HCT116 (cell line): ENCODE results near the gene PIP4K2A.

Experiments used
- ELF1 ChIP-seq: IDR thresholded peaks from 2 replicates; pipeline ENCODE4 v1.6.1; 2012; ENCODE audit warnings: low read depth, borderline replicate concordance
- POLR2A ChIP-seq: IDR thresholded peaks from 2 replicates; pipeline ENCODE4 v1.7.0; 2011; ENCODE audit warnings: borderline replicate concordance; ENCODE audit not compliant: insufficient read depth, insufficient read length; ENCODE audit errors: extremely low read depth
- TF ChIP-seq, protein P1 (sequence below), 3 experiments: fragments of 200-600 bp in 1 of 3; sonication (generic) in 1 of 3; IDR thresholded peaks in 2 of 3; conservative IDR thresholded peaks in 1 of 3; 2 replicates each; pipeline ENCODE4 v1.5.1; 2012 to 2017; ENCODE audit warnings: low read depth in 2 of 3, low read length in 2 of 3, antibody characterized with exemption in 1 of 3, borderline replicate concordance in 1 of 3, control low read depth in 1 of 3, mild to moderate bottlenecking in 1 of 3, mixed read lengths in 1 of 3, mixed run types in 1 of 3, moderate library complexity in 1 of 3; ENCODE audit not compliant: insufficient read depth in 1 of 3
- TF ChIP-seq, protein P2 (sequence below): IDR thresholded peaks from 2 replicates; pipeline ENCODE4 v1.6.1; 2012; ENCODE audit warnings: low read depth
- TF ChIP-seq, protein P3 (sequence below): IDR thresholded peaks from 2 replicates; pipeline ENCODE4 v1.6.1; 2012

DNA sequence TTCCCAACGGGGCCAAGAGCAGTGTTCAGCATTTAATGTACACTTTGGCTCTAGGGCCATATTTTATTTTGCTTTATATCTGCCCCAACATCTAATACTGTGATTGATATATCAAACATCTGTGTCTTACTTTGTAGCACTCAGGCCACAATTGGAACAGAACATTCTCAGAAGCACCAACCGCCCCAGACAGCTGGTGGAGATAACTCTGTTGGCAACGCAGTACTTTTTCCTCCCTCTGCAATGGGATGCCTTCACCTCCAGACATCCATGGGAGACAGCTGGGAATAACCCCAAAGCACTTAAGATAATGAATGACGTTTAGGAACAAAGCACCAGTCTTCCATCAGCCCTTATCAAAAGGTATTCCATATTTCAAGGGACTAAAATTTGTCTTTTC, 57.4 kb downstream of the PIP4K2A start:
- TF ChIP-seq ELF1 (no peak), POLR2A (no peak)
- TF ChIP-seq, protein P1, sequence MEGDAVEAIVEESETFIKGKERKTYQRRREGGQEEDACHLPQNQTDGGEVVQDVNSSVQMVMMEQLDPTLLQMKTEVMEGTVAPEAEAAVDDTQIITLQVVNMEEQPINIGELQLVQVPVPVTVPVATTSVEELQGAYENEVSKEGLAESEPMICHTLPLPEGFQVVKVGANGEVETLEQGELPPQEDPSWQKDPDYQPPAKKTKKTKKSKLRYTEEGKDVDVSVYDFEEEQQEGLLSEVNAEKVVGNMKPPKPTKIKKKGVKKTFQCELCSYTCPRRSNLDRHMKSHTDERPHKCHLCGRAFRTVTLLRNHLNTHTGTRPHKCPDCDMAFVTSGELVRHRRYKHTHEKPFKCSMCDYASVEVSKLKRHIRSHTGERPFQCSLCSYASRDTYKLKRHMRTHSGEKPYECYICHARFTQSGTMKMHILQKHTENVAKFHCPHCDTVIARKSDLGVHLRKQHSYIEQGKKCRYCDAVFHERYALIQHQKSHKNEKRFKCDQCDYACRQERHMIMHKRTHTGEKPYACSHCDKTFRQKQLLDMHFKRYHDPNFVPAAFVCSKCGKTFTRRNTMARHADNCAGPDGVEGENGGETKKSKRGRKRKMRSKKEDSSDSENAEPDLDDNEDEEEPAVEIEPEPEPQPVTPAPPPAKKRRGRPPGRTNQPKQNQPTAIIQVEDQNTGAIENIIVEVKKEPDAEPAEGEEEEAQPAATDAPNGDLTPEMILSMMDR (IDR thresholded peaks at IDR 0.05 in 2 of 3, conservative IDR thresholded peaks at IDR 0.05 in 1 of 3; ENCODE audit: borderline replicate concordance in 1 of 3, insufficient read depth in 1 of 3, low read depth in 2 of 3, low read length in 2 of 3) = no peak
- TF ChIP-seq, protein P2, sequence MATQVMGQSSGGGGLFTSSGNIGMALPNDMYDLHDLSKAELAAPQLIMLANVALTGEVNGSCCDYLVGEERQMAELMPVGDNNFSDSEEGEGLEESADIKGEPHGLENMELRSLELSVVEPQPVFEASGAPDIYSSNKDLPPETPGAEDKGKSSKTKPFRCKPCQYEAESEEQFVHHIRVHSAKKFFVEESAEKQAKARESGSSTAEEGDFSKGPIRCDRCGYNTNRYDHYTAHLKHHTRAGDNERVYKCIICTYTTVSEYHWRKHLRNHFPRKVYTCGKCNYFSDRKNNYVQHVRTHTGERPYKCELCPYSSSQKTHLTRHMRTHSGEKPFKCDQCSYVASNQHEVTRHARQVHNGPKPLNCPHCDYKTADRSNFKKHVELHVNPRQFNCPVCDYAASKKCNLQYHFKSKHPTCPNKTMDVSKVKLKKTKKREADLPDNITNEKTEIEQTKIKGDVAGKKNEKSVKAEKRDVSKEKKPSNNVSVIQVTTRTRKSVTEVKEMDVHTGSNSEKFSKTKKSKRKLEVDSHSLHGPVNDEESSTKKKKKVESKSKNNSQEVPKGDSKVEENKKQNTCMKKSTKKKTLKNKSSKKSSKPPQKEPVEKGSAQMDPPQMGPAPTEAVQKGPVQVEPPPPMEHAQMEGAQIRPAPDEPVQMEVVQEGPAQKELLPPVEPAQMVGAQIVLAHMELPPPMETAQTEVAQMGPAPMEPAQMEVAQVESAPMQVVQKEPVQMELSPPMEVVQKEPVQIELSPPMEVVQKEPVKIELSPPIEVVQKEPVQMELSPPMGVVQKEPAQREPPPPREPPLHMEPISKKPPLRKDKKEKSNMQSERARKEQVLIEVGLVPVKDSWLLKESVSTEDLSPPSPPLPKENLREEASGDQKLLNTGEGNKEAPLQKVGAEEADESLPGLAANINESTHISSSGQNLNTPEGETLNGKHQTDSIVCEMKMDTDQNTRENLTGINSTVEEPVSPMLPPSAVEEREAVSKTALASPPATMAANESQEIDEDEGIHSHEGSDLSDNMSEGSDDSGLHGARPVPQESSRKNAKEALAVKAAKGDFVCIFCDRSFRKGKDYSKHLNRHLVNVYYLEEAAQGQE = no peak
- TF ChIP-seq, protein P3, sequence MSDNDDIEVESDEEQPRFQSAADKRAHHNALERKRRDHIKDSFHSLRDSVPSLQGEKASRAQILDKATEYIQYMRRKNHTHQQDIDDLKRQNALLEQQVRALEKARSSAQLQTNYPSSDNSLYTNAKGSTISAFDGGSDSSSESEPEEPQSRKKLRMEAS = no peak
